ENCODE data around the gene THBS1.

Gene THBS1

DNA sequence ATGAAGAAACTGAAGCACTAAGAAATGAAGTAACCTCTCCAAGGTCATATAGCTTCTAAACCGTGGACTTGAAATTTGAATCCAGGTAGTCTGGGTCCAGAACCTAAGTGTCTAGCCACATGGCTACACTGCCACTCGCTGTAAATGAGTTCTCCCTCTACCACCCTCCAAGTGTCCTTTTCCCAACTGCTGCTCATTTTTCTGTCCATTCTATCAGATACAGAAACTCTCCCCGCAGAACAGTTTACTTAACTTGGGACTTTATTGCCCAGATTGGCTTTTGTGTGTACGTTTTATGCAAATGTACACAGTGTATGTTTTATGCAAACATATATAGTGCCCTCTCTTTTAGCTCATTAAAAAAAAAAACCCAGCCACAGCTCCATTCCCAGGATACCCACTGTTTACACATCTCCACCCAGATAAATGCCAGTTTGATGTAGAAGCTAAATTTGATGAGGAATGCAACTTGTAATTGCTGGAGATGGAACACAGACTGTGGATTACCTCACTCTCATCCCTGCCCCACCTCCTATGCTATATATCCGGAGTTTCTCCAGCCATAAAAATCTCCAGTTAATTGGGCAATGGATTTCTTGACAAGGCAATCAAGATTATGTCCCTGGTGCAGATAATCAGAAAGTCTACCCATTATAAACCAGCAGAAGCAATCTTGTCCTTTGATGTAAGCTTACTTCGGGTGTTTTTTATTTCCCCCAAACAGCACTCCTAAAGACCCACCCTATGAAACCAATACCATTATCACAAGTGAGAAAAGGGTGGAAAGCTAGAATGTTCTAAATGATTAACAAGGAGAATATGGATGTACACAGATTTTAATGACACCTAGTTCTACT, 42.0 kb downstream of the THBS1 start:
- Histone ChIP-seq H3K27ac (ENCODE audit: low read length) (no peak overlapping the region), H3K36me3 (ENCODE audit: control insufficient read depth, insufficient read depth, low read length) (no peaks in the 10 kb centered on the region), H3K4me3 (ENCODE audit: low read length) (no peak overlapping the region), H3K27me3 (ENCODE audit: control insufficient read depth, insufficient read depth, low read length) (no peaks in the 10 kb centered on the region), H3K4me1 (ENCODE audit: control insufficient read depth, insufficient read depth, low read length) (no peaks in the 10 kb centered on the region), H3K9me3 (ENCODE audit: control insufficient read depth, insufficient read depth, low read length) (no peaks in the 10 kb centered on the region)
- no peak for DNase-seq (ENCODE audit: low read depth, low spot score)
- no CpG with 5 or more reads among the region's 6 CpGs for WGBS (ENCODE audit: insufficient coverage, insufficient read length)

DNA sequence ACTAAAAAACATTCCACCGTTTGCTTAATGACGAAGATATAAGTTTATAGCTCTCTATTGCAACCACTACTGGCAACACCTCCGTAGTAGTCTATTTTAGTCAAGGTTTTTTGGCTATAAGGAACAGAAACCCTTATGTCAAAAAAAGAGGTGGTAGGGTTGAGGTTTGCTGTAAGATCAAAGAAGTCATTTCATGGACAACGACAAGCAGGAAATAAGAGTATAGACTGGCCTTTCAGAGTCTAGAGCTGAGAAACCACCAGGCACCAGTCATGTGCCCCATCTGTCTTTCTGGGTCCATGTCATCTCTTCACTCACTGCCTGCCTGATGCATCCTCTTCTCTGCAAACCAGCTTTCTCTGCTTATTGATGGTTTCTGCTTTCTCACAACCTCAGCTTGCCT, 42.7 kb downstream of the THBS1 start:
- Histone ChIP-seq H3K27me3 (ENCODE audit: control insufficient read depth, insufficient read depth, low read length) (no peaks in the 10 kb centered on the region), H3K36me3 (ENCODE audit: control insufficient read depth, insufficient read depth, low read length) (no peaks in the 10 kb centered on the region), H3K27ac (ENCODE audit: low read length) (no peak overlapping the region), H3K9me3 (ENCODE audit: control insufficient read depth, insufficient read depth, low read length) (no peaks in the 10 kb centered on the region), H3K4me3 (ENCODE audit: low read length) (no peak overlapping the region), H3K4me1 (ENCODE audit: control insufficient read depth, insufficient read depth, low read length) (no peaks in the 10 kb centered on the region)
- no CpG with 5 or more reads among the region's 4 CpGs for WGBS (ENCODE audit: insufficient coverage, insufficient read length)
- no peak for DNase-seq (ENCODE audit: low read depth, low spot score)

DNA sequence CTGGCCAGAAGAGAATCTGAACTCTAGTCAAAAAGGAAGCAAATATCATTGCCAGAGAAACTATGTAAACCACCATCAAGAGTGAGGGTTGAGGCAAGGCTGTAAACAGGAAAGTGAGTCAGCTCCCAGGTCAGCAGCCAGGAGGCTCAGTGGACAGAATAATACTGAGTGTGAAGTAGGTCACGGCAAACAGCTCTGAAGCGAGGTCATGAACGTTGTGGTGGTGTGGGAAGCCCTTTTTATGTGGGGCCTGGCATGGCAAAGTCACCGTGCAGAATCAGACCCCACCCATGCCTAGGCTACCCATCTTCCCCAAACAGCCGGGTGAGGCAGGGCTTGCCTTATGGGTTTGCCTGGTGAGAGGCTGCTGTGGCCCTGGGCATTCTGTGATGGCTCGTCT, 43.9 kb downstream of the THBS1 start:
- H3K9me3 ChIP-seq (ENCODE audit: control insufficient read depth, insufficient read depth, low read length) = no peaks in the 10 kb centered on the region
- no peak for DNase-seq (ENCODE audit: low read depth, low spot score)
- H3K4me3 ChIP-seq (ENCODE audit: low read length) = no peak overlapping the region
- no peaks in the 10 kb centered on the region for H3K36me3 ChIP-seq (ENCODE audit: control insufficient read depth, insufficient read depth, low read length)
- no peaks in the 10 kb centered on the region for H3K27me3 ChIP-seq (ENCODE audit: control insufficient read depth, insufficient read depth, low read length)
- H3K27ac ChIP-seq (ENCODE audit: low read length) = no peak overlapping the region
- no peaks in the 10 kb centered on the region for H3K4me1 ChIP-seq (ENCODE audit: control insufficient read depth, insufficient read depth, low read length)
- whole genome bisulfite sequencing (ENCODE audit: insufficient coverage, insufficient read length) = no CpG with 5 or more reads among the region's 6 CpGs

DNA sequence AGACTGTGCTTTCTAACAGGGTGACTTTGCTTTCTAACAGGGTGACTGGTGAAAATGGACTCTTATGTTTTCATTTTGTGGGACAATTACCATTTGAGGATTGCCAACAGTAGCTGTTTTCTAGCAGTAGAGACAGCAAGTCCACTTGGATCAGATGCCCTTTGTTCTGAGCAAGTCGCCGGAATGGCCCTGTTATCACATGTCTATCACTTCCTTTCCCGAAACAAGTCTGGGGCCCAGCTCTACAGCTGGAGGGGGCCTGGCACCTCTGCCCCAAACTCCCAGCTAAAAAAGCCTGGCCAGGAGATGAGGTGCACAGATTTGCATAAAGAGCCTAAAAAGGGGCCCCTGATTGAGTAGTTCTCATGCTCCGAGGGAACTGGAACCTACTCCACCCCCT, 44.6 kb downstream of the THBS1 start:
- no peak for DNase-seq (ENCODE audit: low read depth, low spot score)
- no peaks in the 10 kb centered on the region for H3K27me3 ChIP-seq (ENCODE audit: control insufficient read depth, insufficient read depth, low read length)
- H3K9me3 ChIP-seq (ENCODE audit: control insufficient read depth, insufficient read depth, low read length) = no peaks in the 10 kb centered on the region
- H3K27ac ChIP-seq (ENCODE audit: low read length) = no peak overlapping the region
- H3K4me3 ChIP-seq (ENCODE audit: low read length) = no peak overlapping the region
- H3K36me3 ChIP-seq (ENCODE audit: control insufficient read depth, insufficient read depth, low read length) = no peaks in the 10 kb centered on the region
- no peaks in the 10 kb centered on the region for H3K4me1 ChIP-seq (ENCODE audit: control insufficient read depth, insufficient read depth, low read length)
- WGBS (ENCODE audit: insufficient coverage, insufficient read length) = no CpG with 5 or more reads among the region's 4 CpGs

DNA sequence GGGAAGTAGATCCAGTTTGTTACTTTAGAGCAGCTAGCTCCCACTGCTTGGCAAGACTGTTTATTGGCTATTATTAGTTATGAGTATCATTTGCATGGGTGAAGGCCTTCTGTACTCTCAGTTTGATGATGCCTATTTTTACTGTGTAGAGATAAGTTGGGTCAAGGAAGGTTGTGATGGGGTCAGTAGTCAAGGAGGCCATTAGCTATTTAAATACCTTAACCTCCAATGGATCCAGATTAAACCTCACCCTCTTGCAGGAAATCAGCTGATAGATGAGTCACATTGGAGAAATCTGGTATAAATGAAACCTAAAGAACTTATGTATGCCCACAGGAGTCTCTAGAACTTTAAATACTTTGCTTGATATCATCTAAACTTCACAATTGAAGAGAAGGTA, 45.0 kb downstream of the THBS1 start:
- no peak overlapping the region for H3K27ac ChIP-seq (ENCODE audit: low read length)
- no peak overlapping the region for H3K4me3 ChIP-seq (ENCODE audit: low read length)
- H3K27me3 ChIP-seq (ENCODE audit: control insufficient read depth, insufficient read depth, low read length) = no peaks in the 10 kb centered on the region
- no peaks in the 10 kb centered on the region for H3K9me3 ChIP-seq (ENCODE audit: control insufficient read depth, insufficient read depth, low read length)
- DNase-seq (ENCODE audit: low read depth, low spot score) = no peak
- H3K36me3 ChIP-seq (ENCODE audit: control insufficient read depth, insufficient read depth, low read length) = no peaks in the 10 kb centered on the region
- H3K4me1 ChIP-seq (ENCODE audit: control insufficient read depth, insufficient read depth, low read length) = no peaks in the 10 kb centered on the region

DNA sequence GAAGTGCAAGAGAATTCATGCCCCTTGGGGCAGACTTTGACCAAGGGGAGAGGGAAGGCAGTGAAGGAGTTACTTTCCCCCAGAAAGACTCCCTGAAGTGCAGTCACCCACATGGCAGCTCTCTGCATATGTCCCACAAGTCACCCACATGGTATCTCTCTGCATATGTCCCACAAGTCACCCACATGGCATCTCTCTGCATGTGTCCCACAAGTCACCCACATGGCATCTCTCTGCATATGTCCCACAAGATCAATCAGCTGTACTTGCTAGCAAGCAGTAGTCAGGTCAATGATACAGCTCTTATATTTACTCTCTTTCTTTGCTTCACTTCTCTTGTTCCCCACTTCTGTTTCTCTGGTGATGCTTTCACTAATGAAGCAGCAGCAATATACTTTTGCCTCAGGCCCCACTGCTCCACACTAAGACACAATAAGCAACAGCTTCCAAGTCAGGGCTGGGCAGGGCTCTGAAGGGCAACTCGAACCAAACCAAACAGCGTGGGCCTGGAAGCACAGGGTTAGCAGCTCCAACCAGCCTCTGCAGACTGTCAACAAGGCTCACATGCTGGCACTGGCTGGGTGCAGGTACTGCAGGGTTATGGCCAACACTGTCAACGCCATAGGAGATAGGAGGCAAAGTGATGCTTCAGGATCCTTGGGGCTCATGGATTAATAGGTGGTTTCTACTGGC, 46.7 kb downstream of the THBS1 start:
- Histone ChIP-seq H3K27ac (ENCODE audit: low read length) (no peak overlapping the region), H3K36me3 (ENCODE audit: control insufficient read depth, insufficient read depth, low read length) (no peaks in the 10 kb centered on the region), H3K4me1 (ENCODE audit: control insufficient read depth, insufficient read depth, low read length) (no peaks in the 10 kb centered on the region), H3K27me3 (ENCODE audit: control insufficient read depth, insufficient read depth, low read length) (no peaks in the 10 kb centered on the region), H3K4me3 (ENCODE audit: low read length) (no peak overlapping the region), H3K9me3 (ENCODE audit: control insufficient read depth, insufficient read depth, low read length) (no peaks in the 10 kb centered on the region)
- no peak for DNase-seq (ENCODE audit: low read depth, low spot score)
- no CpG with 5 or more reads among the region's 3 CpGs for WGBS (ENCODE audit: insufficient coverage, insufficient read length)

DNA sequence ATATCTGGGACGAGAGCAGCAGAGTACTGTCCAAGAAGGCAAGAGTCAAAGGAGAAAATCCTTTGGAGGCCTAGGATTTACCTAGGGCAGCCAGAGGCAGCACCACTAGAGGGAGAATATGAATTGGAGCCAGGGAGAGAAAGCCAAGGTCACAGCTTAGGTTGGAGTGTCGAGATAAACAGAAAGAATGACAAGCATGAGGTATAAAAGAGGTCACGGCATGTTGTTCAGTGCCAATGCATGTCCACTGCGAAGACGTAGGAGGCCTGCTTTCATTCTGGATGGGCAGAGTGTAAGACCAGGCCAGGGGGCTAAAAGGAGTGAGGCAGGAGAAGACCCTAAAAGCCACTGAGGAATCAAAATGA, 47.2 kb downstream of the THBS1 start:
- WGBS (ENCODE audit: insufficient coverage, insufficient read length) = no CpG with 5 or more reads among the region's 5 CpGs
- Histone ChIP-seq H3K27me3 (ENCODE audit: control insufficient read depth, insufficient read depth, low read length) (no peaks in the 10 kb centered on the region), H3K9me3 (ENCODE audit: control insufficient read depth, insufficient read depth, low read length) (no peaks in the 10 kb centered on the region), H3K27ac (ENCODE audit: low read length) (no peak overlapping the region), H3K4me1 (ENCODE audit: control insufficient read depth, insufficient read depth, low read length) (no peaks in the 10 kb centered on the region), H3K4me3 (ENCODE audit: low read length) (no peak overlapping the region), H3K36me3 (ENCODE audit: control insufficient read depth, insufficient read depth, low read length) (no peaks in the 10 kb centered on the region)
- no peak for DNase-seq (ENCODE audit: low read depth, low spot score)

DNA sequence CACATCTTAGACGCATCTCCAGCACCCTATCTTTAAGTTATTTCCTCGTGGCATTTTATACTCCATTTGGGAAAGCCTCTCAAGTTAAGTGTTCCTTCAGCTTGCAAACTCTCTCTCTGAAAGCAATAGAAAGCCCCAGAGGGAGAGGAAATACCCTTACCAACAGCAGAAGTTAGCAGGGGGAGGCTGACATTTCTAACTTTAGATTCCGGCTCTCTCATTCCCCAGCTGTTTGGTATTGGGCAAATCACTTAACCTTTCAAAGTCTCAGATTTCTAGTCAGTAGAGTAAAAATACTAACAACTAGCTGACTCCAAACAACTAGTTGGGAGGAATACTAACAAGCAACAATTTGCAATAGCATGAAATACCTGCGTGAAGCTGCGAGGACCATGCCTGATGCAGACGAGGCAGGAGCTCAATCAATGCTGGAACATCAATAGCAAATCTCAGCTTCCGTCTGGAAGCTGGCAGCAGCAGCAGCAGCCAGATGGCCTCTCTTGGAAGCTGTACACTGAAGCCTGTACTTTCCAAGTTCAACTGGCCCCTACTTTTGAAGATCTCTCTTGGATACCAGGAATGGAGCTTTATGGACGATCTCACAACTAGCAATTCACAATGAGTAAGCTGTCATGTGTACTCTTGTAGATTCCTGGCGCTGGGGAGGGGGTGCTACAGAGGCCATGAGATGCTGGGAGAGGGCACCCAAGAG, 47.8 kb downstream of the THBS1 start:
- no peak for DNase-seq (ENCODE audit: low read depth, low spot score)
- Histone ChIP-seq H3K9me3 (ENCODE audit: control insufficient read depth, insufficient read depth, low read length) (no peaks in the 10 kb centered on the region), H3K4me1 (ENCODE audit: control insufficient read depth, insufficient read depth, low read length) (no peaks in the 10 kb centered on the region), H3K27ac (ENCODE audit: low read length) (no peak overlapping the region), H3K4me3 (ENCODE audit: low read length) (no peak overlapping the region), H3K27me3 (ENCODE audit: control insufficient read depth, insufficient read depth, low read length) (no peaks in the 10 kb centered on the region), H3K36me3 (ENCODE audit: control insufficient read depth, insufficient read depth, low read length) (no peaks in the 10 kb centered on the region)
- WGBS (ENCODE audit: insufficient coverage, insufficient read length) = no CpG with 5 or more reads among the region's 9 CpGs

DNA sequence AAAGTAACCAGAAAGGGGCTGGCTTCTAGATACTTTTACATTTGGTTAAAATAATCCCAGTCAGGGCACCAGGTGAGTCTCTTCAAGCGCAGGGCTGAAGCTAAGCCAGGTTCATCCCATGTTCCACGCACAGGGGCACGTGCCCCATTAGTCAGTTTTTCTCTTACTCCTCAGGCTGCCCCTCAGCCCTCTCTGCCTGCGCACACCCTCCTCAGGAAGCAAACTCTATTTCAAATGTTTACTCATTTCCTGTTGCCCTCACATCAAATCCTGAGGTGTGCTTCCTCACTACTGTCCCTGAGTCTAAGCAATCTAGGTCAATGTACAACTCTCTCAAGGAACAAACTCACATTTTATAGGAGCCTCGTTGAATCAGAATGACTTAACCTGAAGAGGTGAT, 48.5 kb downstream of the THBS1 start:
- H3K27me3 ChIP-seq (ENCODE audit: control insufficient read depth, insufficient read depth, low read length) = no peaks in the 10 kb centered on the region
- no peak overlapping the region for H3K27ac ChIP-seq (ENCODE audit: low read length)
- no peaks in the 10 kb centered on the region for H3K36me3 ChIP-seq (ENCODE audit: control insufficient read depth, insufficient read depth, low read length)
- DNase-seq (ENCODE audit: low read depth, low spot score) = no peak
- WGBS (ENCODE audit: insufficient coverage, insufficient read length) = no CpG with 5 or more reads among the region's 5 CpGs
- no peak overlapping the region for H3K4me3 ChIP-seq (ENCODE audit: low read length)
- no peaks in the 10 kb centered on the region for H3K4me1 ChIP-seq (ENCODE audit: control insufficient read depth, insufficient read depth, low read length)
- no peaks in the 10 kb centered on the region for H3K9me3 ChIP-seq (ENCODE audit: control insufficient read depth, insufficient read depth, low read length)

DNA sequence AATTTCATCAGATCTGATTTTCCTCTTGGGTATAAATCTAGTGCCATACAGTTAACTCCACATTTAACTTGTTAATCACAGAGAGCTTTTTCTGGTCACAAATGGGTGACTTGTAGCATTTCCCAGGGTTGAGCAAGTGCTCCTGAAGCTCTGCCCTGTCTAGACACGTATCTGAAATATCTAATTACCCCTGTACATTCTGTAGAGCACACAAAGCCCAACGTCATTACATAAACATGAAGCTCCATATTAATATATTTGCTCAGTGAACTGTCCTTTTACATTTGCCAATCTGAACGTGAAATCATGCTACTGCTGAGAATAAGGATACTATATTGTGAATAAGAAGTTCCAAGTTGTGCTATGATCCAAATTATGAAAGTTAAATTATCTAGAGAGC, 49.0 kb downstream of the THBS1 start:
- H3K27ac ChIP-seq (ENCODE audit: low read length) = no peak overlapping the region
- WGBS (ENCODE audit: insufficient coverage, insufficient read length) = no CpG with 5 or more reads among the region's 3 CpGs
- H3K36me3 ChIP-seq (ENCODE audit: control insufficient read depth, insufficient read depth, low read length) = no peaks in the 10 kb centered on the region
- no peak overlapping the region for H3K4me3 ChIP-seq (ENCODE audit: low read length)
- no peaks in the 10 kb centered on the region for H3K9me3 ChIP-seq (ENCODE audit: control insufficient read depth, insufficient read depth, low read length)
- no peaks in the 10 kb centered on the region for H3K4me1 ChIP-seq (ENCODE audit: control insufficient read depth, insufficient read depth, low read length)
- no peak for DNase-seq (ENCODE audit: low read depth, low spot score)
- H3K27me3 ChIP-seq (ENCODE audit: control insufficient read depth, insufficient read depth, low read length) = no peaks in the 10 kb centered on the region

Measured in iPS DF 6.9 (cell line).